ENCODE measurements around the gene ASPG. TPM values are rescaled to one million over a fixed set of nuclear protein-coding genes. Genes with fewer than 3 reads are reported as not detected.

ASPG gene
- total RNA-seq, 4 donors from 2014 or later = 0.33 to 0.75 (median 0.45) TPM; not detected in 1

GRCh38 chr14:104103446-104104075, 18.1 kb downstream of the ASPG start:
- intact Hi-C loops (cut with DNase I) = no loop called here
- WGBS = 73% methylated on average over 15 of the region's 23 CpGs
- H3K9me3 ChIP-seq = no peaks in the 10 kb centered on the region
- DNase-seq (ENCODE audit: extremely low spot score) = no peak
- TF ChIP-seq POLR2A (IDR thresholded peaks at IDR 0.05; ENCODE audit: low read depth) = no peak
- TF ChIP-seq POLR2AphosphoS5 (IDR thresholded peaks at IDR 0.05) = no peak
- peaks cover 0 to 3% (median 0%) of the 10 kb centered on the region in 4 donors for H3K27me3 ChIP-seq
- H3K4me1 ChIP-seq = no peaks in the 10 kb centered on the region
- H3K27ac ChIP-seq (replicated peaks in 1 of 4) = no peak overlapping the region
- H3K4me3 ChIP-seq = no peak overlapping the region
- peaks cover 0 to 4% (median 0%) of the 10 kb centered on the region in 4 donors for H3K36me3 ChIP-seq

- H3K27me3 ChIP-seq = peaks cover 0 to 3% (median 0%) of the 10 kb centered on the region in 4 donors
- WGBS = 77% methylated on average over 13 of the region's 35 CpGs
- DNase-seq (ENCODE audit: extremely low spot score) = no peak
- H3K36me3 ChIP-seq = no peaks in the 10 kb centered on the region
- no peaks in the 10 kb centered on the region for H3K4me1 ChIP-seq
- no peak overlapping the region for H3K27ac ChIP-seq (replicated peaks in 1 of 4)
- intact Hi-C loops (cut with DNase I) = no loop called here
- no peak for TF ChIP-seq EP300 (IDR thresholded peaks at IDR 0.05)
- no peak overlapping the region for H3K4me3 ChIP-seq
- H3K9me3 ChIP-seq = no peaks in the 10 kb centered on the region
Measured at GRCh38 chr14:104104076-104104901, 18.8 kb downstream of the ASPG start.

- TF ChIP-seq EP300 (IDR thresholded peaks at IDR 0.05) = no peak
- no peak for TF ChIP-seq CTCF (IDR thresholded peaks at IDR 0.05)
- TF ChIP-seq POLR2A (IDR thresholded peaks at IDR 0.05; ENCODE audit: low read depth) = no peak
- no peak for TF ChIP-seq POLR2AphosphoS5 (IDR thresholded peaks at IDR 0.05)
- intact Hi-C loops (cut with DNase I) = no loop called here
- 83% methylated on average over 19 of the region's 27 CpGs for WGBS
Measured at GRCh38 chr14:104105071-104105821, 19.7 kb downstream of the ASPG start.

GRCh38 chr14:104105822-104106470, 20.4 kb downstream of the ASPG start:
- no peak for DNase-seq (ENCODE audit: extremely low spot score)

More at GRCh38 chr14:104105071-104105821, 19.7 kb downstream of the ASPG start:
- H3K4me1 ChIP-seq = no peaks in the 10 kb centered on the region
- no peaks in the 10 kb centered on the region for H3K36me3 ChIP-seq
- no peak overlapping the region for H3K4me3 ChIP-seq
- no peaks in the 10 kb centered on the region for H3K9me3 ChIP-seq
- peaks cover 0 to 3% (median 0%) of the 10 kb centered on the region in 4 donors for H3K27me3 ChIP-seq
- H3K27ac ChIP-seq (replicated peaks in 1 of 4) = no peak overlapping the region
- no peak for DNase-seq (ENCODE audit: extremely low spot score)

More at GRCh38 chr14:104105822-104106470, 20.4 kb downstream of the ASPG start:
- no peaks in the 10 kb centered on the region for H3K4me1 ChIP-seq
- 93% methylated on average over 10 of the region's 18 CpGs for WGBS
- no peak overlapping the region for H3K4me3 ChIP-seq
- H3K36me3 ChIP-seq = no peaks in the 10 kb centered on the region
- H3K27me3 ChIP-seq = peaks cover 0 to 3% (median 0%) of the 10 kb centered on the region in 4 donors
- intact Hi-C loops (cut with DNase I) = no loop called here
- H3K27ac ChIP-seq (replicated peaks in 1 of 4) = no peak overlapping the region
- no peaks in the 10 kb centered on the region for H3K9me3 ChIP-seq
- TF ChIP-seq POLR2A (IDR thresholded peaks at IDR 0.05; ENCODE audit: low read depth) (no peak), CTCF (IDR thresholded peaks at IDR 0.05) (no peak), EP300 (IDR thresholded peaks at IDR 0.05) (no peak), POLR2AphosphoS5 (IDR thresholded peaks at IDR 0.05) (no peak)
